COLO668 (cell line): ENCODE results near the gene SLC25A45.

Experiments
- DNase-seq: peaks from one replicate; lab custom pipeline; 2025; ENCODE audit not compliant: unreplicated experiment; lab: John Stamatoyannopoulos, UW

Gene SLC25A45

DNA sequence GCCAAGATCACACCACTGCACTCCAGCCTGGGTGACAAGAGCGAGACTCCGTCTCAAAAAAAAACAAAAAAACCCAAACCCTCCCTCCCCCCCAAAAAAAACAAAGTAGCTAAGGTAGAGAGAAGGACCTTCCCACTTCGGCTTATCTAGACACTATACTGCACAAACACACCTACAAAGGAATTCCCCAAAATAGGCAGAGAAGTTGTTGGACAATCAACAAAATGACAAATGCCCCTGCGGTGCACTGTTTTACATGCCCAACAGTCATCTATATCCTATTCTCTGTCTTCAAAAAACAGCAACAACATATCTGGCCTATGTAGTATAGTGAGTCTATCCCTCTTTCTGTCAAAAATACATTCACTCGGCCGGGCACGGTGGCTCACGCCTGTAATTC, 55.4 kb downstream of the SLC25A45 start:
- no peak for DNase-seq

DNA sequence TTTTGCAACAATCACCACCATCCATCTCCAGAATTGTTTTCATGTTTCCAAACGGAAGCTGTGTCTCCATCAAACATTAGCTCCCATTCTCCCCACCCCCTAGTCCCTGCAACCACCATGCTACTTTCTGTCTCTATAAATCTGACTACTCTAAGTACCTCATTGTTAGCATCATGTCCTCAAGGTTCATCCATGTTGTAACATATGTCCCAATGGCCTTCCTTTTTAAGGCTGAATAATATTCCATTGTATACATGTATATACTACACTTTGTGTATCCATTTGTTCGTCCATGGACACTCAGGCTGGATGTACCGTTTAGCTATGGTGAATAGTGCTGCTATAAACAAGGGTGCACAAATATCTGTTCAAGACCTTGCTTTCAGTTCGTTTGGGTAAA, 57.0 kb downstream of the SLC25A45 start:
- DNase-seq, result no peak
